HG03457 (cell line): Measurements from ENCODE around the gene RBFOX1.

Experiments used
- ATAC-seq: cut with Tn5 transposase; IDR thresholded peaks from one replicate; pipeline ENCODE4 v1.9.1; 2021; ENCODE audit warnings: moderate number of reproducible peaks; ENCODE audit not compliant: unreplicated experiment

RBFOX1 gene

GRCh38 chr16:7584561-7584960 is 251.9 kb downstream of the RBFOX1 start:
- ATAC-seq = no peak

GRCh38 chr16:7585705-7586104 is 253.1 kb downstream of the RBFOX1 start:
- no peak for ATAC-seq

GRCh38 chr16:7590934-7591333 is 258.3 kb downstream of the RBFOX1 start:
- no peak for ATAC-seq

GRCh38 chr16:7596308-7596707 is 263.7 kb downstream of the RBFOX1 start:
- ATAC-seq = no peak

- ATAC-seq = no peak
These were observed 265.0 kb downstream of the RBFOX1 start for GRCh38 chr16:7597677-7598076.

GRCh38 chr16:7601100-7601499 is 268.5 kb downstream of the RBFOX1 start:
- no peak for ATAC-seq

- no peak for ATAC-seq
These were observed 269.8 kb downstream of the RBFOX1 start for GRCh38 chr16:7602291-7602950.

- ATAC-seq = no peak
These were observed 273.2 kb downstream of the RBFOX1 start for GRCh38 chr16:7605812-7606211.

GRCh38 chr16:7612671-7613070 is 280.0 kb downstream of the RBFOX1 start:
- ATAC-seq = no peak

GRCh38 chr16:7613518-7613917 is 280.9 kb downstream of the RBFOX1 start:
- no peak for ATAC-seq

- ATAC-seq = no peak
These were observed 281.6 kb downstream of the RBFOX1 start for GRCh38 chr16:7614021-7614795.

- ATAC-seq = no peak
These were observed 282.9 kb downstream of the RBFOX1 start for GRCh38 chr16:7615565-7615964.

GRCh38 chr16:7624871-7625766 is 292.5 kb downstream of the RBFOX1 start:
- no peak for ATAC-seq

GRCh38 chr16:7628981-7629380 is 296.3 kb downstream of the RBFOX1 start:
- ATAC-seq = no peak

GRCh38 chr16:7629571-7629970 is 296.9 kb downstream of the RBFOX1 start:
- ATAC-seq = no peak

- no peak for ATAC-seq
These were observed 304.8 kb downstream of the RBFOX1 start for GRCh38 chr16:7637446-7637845.

GRCh38 chr16:7638306-7638705 is 305.7 kb downstream of the RBFOX1 start:
- no peak for ATAC-seq

GRCh38 chr16:7640334-7640733 is 307.7 kb downstream of the RBFOX1 start:
- ATAC-seq = no peak

- no peak for ATAC-seq
These were observed 311.5 kb downstream of the RBFOX1 start for GRCh38 chr16:7644176-7644575.

GRCh38 chr16:7644811-7645210 is 312.2 kb downstream of the RBFOX1 start:
- no peak for ATAC-seq

GRCh38 chr16:7646821-7647500 is 314.3 kb downstream of the RBFOX1 start:
- ATAC-seq = no peak
